ENCODE measurements around the gene LOXL4.

DNA sequence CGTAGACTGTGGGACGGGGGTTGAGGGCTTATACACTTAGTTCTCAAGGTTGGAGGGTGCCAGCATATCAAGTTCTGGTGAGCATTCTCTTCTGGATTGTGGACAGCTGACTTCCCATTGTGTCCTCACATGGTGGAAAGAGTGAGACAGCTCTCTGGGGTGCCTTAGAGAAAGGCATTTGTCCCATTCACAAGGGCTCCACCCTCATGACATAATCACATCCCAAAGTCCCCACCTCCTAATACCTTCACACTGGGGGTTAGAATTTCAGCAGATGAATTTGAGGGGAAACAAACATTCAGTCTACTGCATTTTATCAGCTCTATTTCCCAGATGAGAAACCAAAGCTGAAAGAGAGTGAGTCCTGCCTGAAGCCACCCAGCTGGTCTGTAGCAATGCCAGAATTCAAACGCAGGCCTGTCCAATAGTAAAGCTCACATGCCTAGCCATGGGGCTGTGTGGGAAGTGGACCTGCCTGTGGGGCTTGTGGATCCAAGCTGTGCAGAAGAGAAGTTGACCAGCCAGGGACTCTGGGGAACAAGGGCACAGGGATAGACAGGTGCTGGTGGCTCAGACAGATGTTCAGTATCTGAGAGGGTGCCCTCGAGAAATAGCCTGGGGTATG, 34.9 kb upstream of the LOXL4 start:
- no peak for TF ChIP-seq CTCF (IDR thresholded peaks at IDR 0.05)
- TF ChIP-seq EZH2 (IDR thresholded peaks at IDR 0.05): no peak
- TF ChIP-seq EZH2phosphoT487 (IDR thresholded peaks at IDR 0.05): no peak
